ENCODE data around the gene IFIT2.

IFIT2 gene

DNA sequence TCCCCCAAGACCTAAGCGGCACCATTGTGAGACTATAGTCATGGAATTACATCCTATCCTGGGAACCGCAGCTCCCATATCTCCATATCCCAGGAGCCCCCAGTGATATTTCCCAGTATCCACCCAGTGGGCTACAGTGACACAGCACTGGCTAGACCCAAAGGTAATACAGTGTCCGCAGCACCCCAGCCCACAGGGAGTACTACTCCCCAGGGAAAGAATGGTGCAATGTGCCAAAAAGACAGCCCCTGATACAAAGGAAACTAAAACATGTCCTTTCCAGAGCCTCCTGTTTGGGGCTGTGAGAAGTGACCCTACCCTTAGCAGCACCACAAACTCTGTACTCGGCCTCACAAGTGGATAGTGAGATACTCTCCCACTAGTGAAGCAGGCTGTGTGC is 4.5 kb upstream of the IFIT2 start:
- Histone ChIP-seq H3K4me2 (ENCODE audit: low read depth, low read length) (no peak overlapping the region), H2AFZ (ENCODE audit: low read length) (no peak overlapping the region), H3K9ac (ENCODE audit: low read length) (no peak overlapping the region), H4K20me1 (ENCODE audit: insufficient read depth, low read length) (no peaks in the 10 kb centered on the region), H3K4me3 (ENCODE audit: low read length) (no peak overlapping the region), H3F3A (ENCODE audit: insufficient read depth, low read length) (peaks cover 20% of the 10 kb centered on the region; the same call in 1 of the 2 replicates), H3K9me3 (replicated peaks; ENCODE audit: insufficient read depth, low read length) (no peaks in the 10 kb centered on the region), H3K9me2 (replicated peaks; ENCODE audit: insufficient read depth, low read length) (no peaks in the 10 kb centered on the region), H3K27ac (ENCODE audit: low read length) (no peak overlapping the region), H3K27me3 (replicated peaks; ENCODE audit: insufficient read depth, low read length) (peaks cover 44% of the 10 kb centered on the region), H3K79me2 (ENCODE audit: low read length) (no peaks in the 10 kb centered on the region), H3K36me3 (replicated peaks; ENCODE audit: insufficient read depth, low read length) (no peaks in the 10 kb centered on the region), H3K4me1 (ENCODE audit: low read length) (peaks cover 6% of the 10 kb centered on the region; the same call in 1 of the 2 replicates)
- no peak for DNase-seq
- TF ChIP-seq EZH2 (optimal IDR thresholded peaks at IDR 0.05; ENCODE audit: low read depth, low read length) = no peak
- no peak for TF ChIP-seq EZH2phosphoT487 (IDR thresholded peaks at IDR 0.05; ENCODE audit: low read length)
- TF ChIP-seq, protein P1, sequence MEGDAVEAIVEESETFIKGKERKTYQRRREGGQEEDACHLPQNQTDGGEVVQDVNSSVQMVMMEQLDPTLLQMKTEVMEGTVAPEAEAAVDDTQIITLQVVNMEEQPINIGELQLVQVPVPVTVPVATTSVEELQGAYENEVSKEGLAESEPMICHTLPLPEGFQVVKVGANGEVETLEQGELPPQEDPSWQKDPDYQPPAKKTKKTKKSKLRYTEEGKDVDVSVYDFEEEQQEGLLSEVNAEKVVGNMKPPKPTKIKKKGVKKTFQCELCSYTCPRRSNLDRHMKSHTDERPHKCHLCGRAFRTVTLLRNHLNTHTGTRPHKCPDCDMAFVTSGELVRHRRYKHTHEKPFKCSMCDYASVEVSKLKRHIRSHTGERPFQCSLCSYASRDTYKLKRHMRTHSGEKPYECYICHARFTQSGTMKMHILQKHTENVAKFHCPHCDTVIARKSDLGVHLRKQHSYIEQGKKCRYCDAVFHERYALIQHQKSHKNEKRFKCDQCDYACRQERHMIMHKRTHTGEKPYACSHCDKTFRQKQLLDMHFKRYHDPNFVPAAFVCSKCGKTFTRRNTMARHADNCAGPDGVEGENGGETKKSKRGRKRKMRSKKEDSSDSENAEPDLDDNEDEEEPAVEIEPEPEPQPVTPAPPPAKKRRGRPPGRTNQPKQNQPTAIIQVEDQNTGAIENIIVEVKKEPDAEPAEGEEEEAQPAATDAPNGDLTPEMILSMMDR (IDR thresholded peaks at IDR 0.05; ENCODE audit: low read length) = no peak

DNA sequence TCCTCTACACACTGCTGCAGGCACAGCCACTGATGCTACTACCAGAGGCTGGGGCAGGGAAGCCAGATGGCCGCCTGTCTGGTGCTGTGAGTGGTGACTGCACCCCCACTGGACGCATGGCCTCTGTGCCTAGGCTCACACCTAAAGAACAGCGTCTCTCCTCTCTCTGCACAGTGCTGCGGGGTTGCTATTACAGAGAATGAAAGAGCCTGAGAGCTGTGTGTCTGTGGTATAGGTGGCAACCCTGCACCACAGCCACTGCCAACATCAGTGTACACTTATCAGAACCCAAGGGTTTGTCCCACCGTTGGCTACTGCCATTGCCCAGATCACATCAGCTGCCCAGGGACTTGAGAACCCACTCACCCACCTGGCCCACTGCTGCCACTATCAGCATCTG is 4.1 kb upstream of the IFIT2 start:
- DNase-seq = no peak
- no peaks in the 10 kb centered on the region for H3K79me2 ChIP-seq (ENCODE audit: low read length)
- H3K27ac ChIP-seq (ENCODE audit: low read length) = no peak overlapping the region
- H3K36me3 ChIP-seq (replicated peaks; ENCODE audit: insufficient read depth, low read length) = no peaks in the 10 kb centered on the region
- TF ChIP-seq EZH2 (optimal IDR thresholded peaks at IDR 0.05; ENCODE audit: low read depth, low read length) (no peak), EZH2phosphoT487 (IDR thresholded peaks at IDR 0.05; ENCODE audit: low read length) (no peak)
- TF ChIP-seq, protein P1 (IDR thresholded peaks at IDR 0.05; ENCODE audit: low read length) = no peak
- H3K4me3 ChIP-seq (ENCODE audit: low read length) = no peak overlapping the region
- H3K9me3 ChIP-seq (replicated peaks; ENCODE audit: insufficient read depth, low read length) = no peaks in the 10 kb centered on the region
- no peak overlapping the region for H2AFZ ChIP-seq (ENCODE audit: low read length)
- H4K20me1 ChIP-seq (ENCODE audit: insufficient read depth, low read length) = no peaks in the 10 kb centered on the region
- peaks cover 6% of the 10 kb centered on the region; the same call in 1 of the 2 replicates for H3K4me1 ChIP-seq (ENCODE audit: low read length)
- H3K27me3 ChIP-seq (replicated peaks; ENCODE audit: insufficient read depth, low read length) = peaks cover 48% of the 10 kb centered on the region
- H3K4me2 ChIP-seq (ENCODE audit: low read depth, low read length) = no peak overlapping the region
- no peak overlapping the region for H3K9ac ChIP-seq (ENCODE audit: low read length)
- H3K9me2 ChIP-seq (replicated peaks; ENCODE audit: insufficient read depth, low read length) = no peaks in the 10 kb centered on the region
- H3F3A ChIP-seq (ENCODE audit: insufficient read depth, low read length) = peaks cover 20% of the 10 kb centered on the region; the same call in 1 of the 2 replicates

DNA sequence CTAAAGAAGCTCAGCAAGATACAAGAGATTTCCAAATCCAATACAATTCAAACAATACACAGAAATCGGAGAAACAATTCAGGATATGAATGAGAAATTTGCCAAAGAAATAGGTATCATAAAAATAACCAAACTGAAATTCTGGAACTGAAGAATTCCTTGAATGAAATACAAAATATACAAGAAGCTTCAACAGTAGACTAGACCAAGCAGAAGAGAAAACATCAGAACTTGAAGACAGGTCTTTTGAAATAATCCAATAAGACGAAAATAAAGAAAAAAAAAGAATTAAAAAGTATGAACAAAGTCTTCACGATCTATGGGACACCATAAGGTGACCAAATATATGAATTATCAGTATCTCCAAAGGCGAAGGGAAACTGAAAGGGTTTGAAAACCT is 2.8 kb upstream of the IFIT2 start:
- TF ChIP-seq, protein P1 (IDR thresholded peaks at IDR 0.05; ENCODE audit: low read length) = no peak
- no peak for TF ChIP-seq EZH2phosphoT487 (IDR thresholded peaks at IDR 0.05; ENCODE audit: low read length)
- TF ChIP-seq EZH2 (optimal IDR thresholded peaks at IDR 0.05; ENCODE audit: low read depth, low read length) = no peak
- Histone ChIP-seq H3K4me3 (ENCODE audit: low read length) (no peak overlapping the region), H3K9me2 (replicated peaks; ENCODE audit: insufficient read depth, low read length) (no peaks in the 10 kb centered on the region), H2AFZ (ENCODE audit: low read length) (no peak overlapping the region), H3K4me2 (ENCODE audit: low read depth, low read length) (no peak overlapping the region), H4K20me1 (ENCODE audit: insufficient read depth, low read length) (no peaks in the 10 kb centered on the region), H3K27ac (ENCODE audit: low read length) (no peak overlapping the region), H3K9ac (ENCODE audit: low read length) (no peak overlapping the region), H3K9me3 (replicated peaks; ENCODE audit: insufficient read depth, low read length) (no peaks in the 10 kb centered on the region), H3F3A (ENCODE audit: insufficient read depth, low read length) (peaks cover 20% of the 10 kb centered on the region; the same call in 1 of the 2 replicates), H3K79me2 (ENCODE audit: low read length) (no peaks in the 10 kb centered on the region), H3K36me3 (replicated peaks; ENCODE audit: insufficient read depth, low read length) (no peaks in the 10 kb centered on the region), H3K4me1 (ENCODE audit: low read length) (peaks cover 6% of the 10 kb centered on the region; the same call in 1 of the 2 replicates), H3K27me3 (replicated peaks; ENCODE audit: insufficient read depth, low read length) (peaks cover 60% of the 10 kb centered on the region)
- DNase-seq = no peak
